Articular chondrocyte of knee joint (primary cell): ENCODE results near the gene INSC. TPM values are rescaled to one million over a fixed set of nuclear protein-coding genes. Genes with fewer than 3 reads are reported as not detected.

Source experiments
- total RNA-seq: library from RNA; depleted of rRNA; stranded (reverse); fragments of >200 nt; gene quantifications from 2 replicates; pipeline ENCODE4 v1.2.3, GENCODE V29; 2012

INSC gene
- total RNA-seq: 0.97 and 1.2 TPM in 2 replicates

GRCh38 chr11:15114501-15115475 is at the start of gene INSC:
INSC (plus strand) TSS chr11:15114923; CDS start chr11:15149175, 34,252 bp downstream.

GRCh38 chr11:15073361-15074205 is 41.1 kb upstream of the INSC start, which contains the start of gene CALCB:
CALCB (plus strand) TSS chr11:15073593; CDS start chr11:15074719, 1,126 bp downstream.

Other genes starting within 250 kb of the INSC start
- gene CYP2R1, start 222.7 kb upstream of the INSC start, total RNA-seq: 10.1 and 13.2 TPM in 2 replicates
- 0.22 TPM in 1 of 2 replicates, not detected in the other for gene CALCA, start 142.6 kb upstream of the INSC start, total RNA-seq
- gene CALCB, start 41.3 kb upstream of the INSC start, total RNA-seq: not detected in 2 replicates